ENCODE data around the gene TSTD2. TPM values are rescaled to one million over a fixed set of nuclear protein-coding genes. Genes with fewer than 3 reads are reported as not detected.

The TSTD2 gene
- total RNA-seq (2014; rRNA removed; shearing (Covaris generic); ENCODE audit: low replicate concordance), result 23.8 and 29.2 TPM in 2 replicates

- Histone ChIP-seq H3K4me3 (ENCODE audit: low read length) (peak within 1 kb of the TSS; percentile 96), H3K79me2 (ENCODE audit: low read length) (peaks cover 89% of the 10 kb centered on the region), H4K20me1 (ENCODE audit: insufficient read depth, low read depth, low read length) (peaks cover 19% of the 10 kb centered on the region; the same call in 1 of the 2 replicates), H3K36me3 (ENCODE audit: insufficient read depth, low read length) (peaks cover 6% of the 10 kb centered on the region; the same call in 1 of the 2 replicates), H2AFZ (ENCODE audit: low read length) (peak within 1 kb of the TSS; percentile 87), H3K4me2 (ENCODE audit: low read depth, low read length, poor library complexity, severe bottlenecking) (peak within 1 kb of the TSS; percentile 99), H3K9me2 (replicated peaks; ENCODE audit: insufficient read depth, low read length) (no peaks in the 10 kb centered on the region), H3K9ac (ENCODE audit: low read length) (peak within 1 kb of the TSS; percentile 97), H3K4me1 (ENCODE audit: low read length) (peaks cover 69% of the 10 kb centered on the region), H3K27me3 (ENCODE audit: low read length) (no peaks in the 10 kb centered on the region), H3K9me3 (ENCODE audit: low read length) (no peaks in the 10 kb centered on the region), H3K27ac (ENCODE audit: low read length) (peak within 1 kb of the TSS; percentile 94)
- DNase-seq, result peak; percentile 99
Observed at GRCh38 chr9:97632985-97633858, at the start of gene TSTD2, which contains the start of gene NCBP1. TSTD2 (minus strand) TSS chr9:97633368; CDS start chr9:97627562, 5,806 bp downstream. NCBP1 (plus strand) TSS chr9:97633821; CDS start chr9:97633882, 61 bp downstream.

- H4K20me1 ChIP-seq (ENCODE audit: insufficient read depth, low read depth, low read length), result no peaks in the 10 kb centered on the region
- H3K4me3 ChIP-seq (ENCODE audit: low read length), result no peak overlapping the region
- no peaks in the 10 kb centered on the region for H3K27me3 ChIP-seq (ENCODE audit: low read length)
- no peak overlapping the region for H3K27ac ChIP-seq (ENCODE audit: low read length)
- no peak overlapping the region for H3K9ac ChIP-seq (ENCODE audit: low read length)
- peaks cover 17% of the 10 kb centered on the region for H3K79me2 ChIP-seq (ENCODE audit: low read length)
- no peak overlapping the region for H3K4me2 ChIP-seq (ENCODE audit: low read depth, low read length, poor library complexity, severe bottlenecking)
- H3K9me2 ChIP-seq (replicated peaks; ENCODE audit: insufficient read depth, low read length), result no peaks in the 10 kb centered on the region
- peaks cover 44% of the 10 kb centered on the region for H3K36me3 ChIP-seq (ENCODE audit: insufficient read depth, low read length)
- DNase-seq, result no peak
- H2AFZ ChIP-seq (ENCODE audit: low read length), result no peak overlapping the region
- H3K4me1 ChIP-seq (ENCODE audit: low read length), result peaks cover 6% of the 10 kb centered on the region; the same call in 1 of the 2 replicates
- H3K9me3 ChIP-seq (ENCODE audit: low read length), result no peaks in the 10 kb centered on the region
Observed at GRCh38 chr9:97682242-97682641, 49.1 kb upstream of the TSTD2 start.

DNA sequence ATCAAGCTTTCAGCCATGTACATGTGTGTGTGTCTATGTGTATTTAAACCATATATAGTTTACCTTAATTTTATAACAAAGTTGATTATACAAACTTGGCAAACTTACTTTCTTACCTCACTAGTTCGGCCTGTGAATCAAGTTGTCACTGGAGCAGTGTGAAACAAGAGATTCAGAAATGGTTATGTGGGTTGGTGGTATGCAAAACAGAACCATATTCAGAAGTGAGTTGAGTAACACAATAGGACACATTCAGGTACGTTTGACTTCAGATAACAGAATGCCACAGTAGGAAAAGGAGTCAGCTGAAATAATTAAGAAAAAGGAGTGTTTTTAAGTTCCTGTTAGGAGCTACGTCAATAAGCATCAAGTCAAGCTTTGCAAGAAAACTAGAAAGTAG lies 42.5 kb upstream of the TSTD2 start:
- Histone ChIP-seq H4K20me1 (ENCODE audit: insufficient read depth, low read depth, low read length) (no peaks in the 10 kb centered on the region), H3K4me3 (ENCODE audit: low read length) (no peak overlapping the region), H3K79me2 (ENCODE audit: low read length) (peaks cover 62% of the 10 kb centered on the region), H3K27me3 (ENCODE audit: low read length) (no peaks in the 10 kb centered on the region), H3K36me3 (ENCODE audit: insufficient read depth, low read length) (peaks cover 66% of the 10 kb centered on the region), H3K9me2 (replicated peaks; ENCODE audit: insufficient read depth, low read length) (no peaks in the 10 kb centered on the region), H3K9ac (ENCODE audit: low read length) (no peak overlapping the region), H3K4me1 (ENCODE audit: low read length) (peaks cover 21% of the 10 kb centered on the region), H2AFZ (ENCODE audit: low read length) (no peak overlapping the region), H3K4me2 (ENCODE audit: low read depth, low read length, poor library complexity, severe bottlenecking) (no peak overlapping the region), H3K27ac (ENCODE audit: low read length) (no peak overlapping the region), H3K9me3 (ENCODE audit: low read length) (no peaks in the 10 kb centered on the region)
- no peak for DNase-seq

- H3K4me1 ChIP-seq (ENCODE audit: low read length), result peaks cover 21% of the 10 kb centered on the region
- H2AFZ ChIP-seq (ENCODE audit: low read length), result no peak overlapping the region
- H3K9ac ChIP-seq (ENCODE audit: low read length), result no peak overlapping the region
- no peak overlapping the region for H3K27ac ChIP-seq (ENCODE audit: low read length)
- H3K4me3 ChIP-seq (ENCODE audit: low read length), result no peak overlapping the region
- H3K36me3 ChIP-seq (ENCODE audit: insufficient read depth, low read length), result peaks cover 77% of the 10 kb centered on the region
- no peak overlapping the region for H3K4me2 ChIP-seq (ENCODE audit: low read depth, low read length, poor library complexity, severe bottlenecking)
- no peaks in the 10 kb centered on the region for H3K27me3 ChIP-seq (ENCODE audit: low read length)
- DNase-seq, result no peak
- no peaks in the 10 kb centered on the region for H3K9me2 ChIP-seq (replicated peaks; ENCODE audit: insufficient read depth, low read length)
- H3K79me2 ChIP-seq (ENCODE audit: low read length), result peaks cover 60% of the 10 kb centered on the region
- H4K20me1 ChIP-seq (ENCODE audit: insufficient read depth, low read depth, low read length), result no peaks in the 10 kb centered on the region
- H3K9me3 ChIP-seq (ENCODE audit: low read length), result no peaks in the 10 kb centered on the region
Observed at GRCh38 chr9:97673922-97674321, 40.8 kb upstream of the TSTD2 start.

- Histone ChIP-seq H3K4me1 (ENCODE audit: low read length) (peaks cover 15% of the 10 kb centered on the region), H3K27me3 (ENCODE audit: low read length) (no peaks in the 10 kb centered on the region), H3K4me3 (ENCODE audit: low read length) (no peak overlapping the region), H3K27ac (ENCODE audit: low read length) (no peak overlapping the region), H2AFZ (ENCODE audit: low read length) (no peak overlapping the region), H3K9ac (ENCODE audit: low read length) (no peak overlapping the region), H4K20me1 (ENCODE audit: insufficient read depth, low read depth, low read length) (no peaks in the 10 kb centered on the region), H3K79me2 (ENCODE audit: low read length) (peaks cover 46% of the 10 kb centered on the region), H3K9me2 (replicated peaks; ENCODE audit: insufficient read depth, low read length) (no peaks in the 10 kb centered on the region), H3K4me2 (ENCODE audit: low read depth, low read length, poor library complexity, severe bottlenecking) (no peak overlapping the region), H3K9me3 (ENCODE audit: low read length) (no peaks in the 10 kb centered on the region), H3K36me3 (ENCODE audit: insufficient read depth, low read length) (peaks cover 84% of the 10 kb centered on the region)
- no peak for DNase-seq
Observed at GRCh38 chr9:97672403-97672802, 39.2 kb upstream of the TSTD2 start.

DNA sequence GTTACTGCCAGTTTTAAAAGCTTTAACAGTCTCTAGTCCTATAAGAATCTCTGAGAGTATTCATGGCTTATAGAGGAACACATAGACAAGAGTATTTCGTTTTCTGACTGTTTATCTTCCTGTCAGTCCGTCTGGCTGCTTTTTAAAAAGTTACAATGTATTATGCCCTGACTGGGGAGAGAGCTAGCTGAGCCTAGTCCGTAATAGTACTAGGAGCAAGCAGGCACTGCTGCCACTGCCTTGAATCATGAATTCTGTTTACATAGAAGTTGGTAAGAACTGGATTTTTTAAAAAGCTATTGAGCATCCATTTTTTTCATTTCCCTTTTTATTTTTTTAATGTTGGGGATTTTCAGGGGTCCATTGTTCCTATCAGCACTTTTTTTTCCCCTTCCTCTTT lies 37.4 kb upstream of the TSTD2 start:
- DNase-seq, result no peak
- Histone ChIP-seq H2AFZ (ENCODE audit: low read length) (no peak overlapping the region), H3K27me3 (ENCODE audit: low read length) (no peaks in the 10 kb centered on the region), H3K9me2 (replicated peaks; ENCODE audit: insufficient read depth, low read length) (no peaks in the 10 kb centered on the region), H3K27ac (ENCODE audit: low read length) (no peak overlapping the region), H3K9ac (ENCODE audit: low read length) (no peak overlapping the region), H3K9me3 (ENCODE audit: low read length) (no peaks in the 10 kb centered on the region), H3K4me3 (ENCODE audit: low read length) (no peak overlapping the region), H3K4me1 (ENCODE audit: low read length) (peaks cover 10% of the 10 kb centered on the region), H4K20me1 (ENCODE audit: insufficient read depth, low read depth, low read length) (no peaks in the 10 kb centered on the region), H3K36me3 (ENCODE audit: insufficient read depth, low read length) (peaks cover 91% of the 10 kb centered on the region), H3K4me2 (ENCODE audit: low read depth, low read length, poor library complexity, severe bottlenecking) (no peak overlapping the region), H3K79me2 (ENCODE audit: low read length) (peaks cover 35% of the 10 kb centered on the region)

GRCh38 chr9:97668485-97668884 lies 35.3 kb upstream of the TSTD2 start:
- no peaks in the 10 kb centered on the region for H3K27me3 ChIP-seq (ENCODE audit: low read length)
- peaks cover 89% of the 10 kb centered on the region for H3K36me3 ChIP-seq (ENCODE audit: insufficient read depth, low read length)
- H3K9ac ChIP-seq (ENCODE audit: low read length), result no peak overlapping the region
- no peak overlapping the region for H3K4me2 ChIP-seq (ENCODE audit: low read depth, low read length, poor library complexity, severe bottlenecking)
- no peak overlapping the region for H3K4me3 ChIP-seq (ENCODE audit: low read length)
- no peaks in the 10 kb centered on the region for H3K9me3 ChIP-seq (ENCODE audit: low read length)
- DNase-seq, result no peak
- no peaks in the 10 kb centered on the region for H3K9me2 ChIP-seq (replicated peaks; ENCODE audit: insufficient read depth, low read length)
- H3K79me2 ChIP-seq (ENCODE audit: low read length), result peaks cover 27% of the 10 kb centered on the region; the same call in 1 of the 2 replicates
- H3K27ac ChIP-seq (ENCODE audit: low read length), result no peak overlapping the region
- no peaks in the 10 kb centered on the region for H3K4me1 ChIP-seq (ENCODE audit: low read length)
- H2AFZ ChIP-seq (ENCODE audit: low read length), result no peak overlapping the region
- H4K20me1 ChIP-seq (ENCODE audit: insufficient read depth, low read depth, low read length), result no peaks in the 10 kb centered on the region

- H3K27ac ChIP-seq (ENCODE audit: low read length), result no peak overlapping the region
- H3K79me2 ChIP-seq (ENCODE audit: low read length), result peaks cover 29% of the 10 kb centered on the region; the same call in 1 of the 2 replicates
- H3K9me2 ChIP-seq (replicated peaks; ENCODE audit: insufficient read depth, low read length), result no peaks in the 10 kb centered on the region
- no peak overlapping the region for H3K4me2 ChIP-seq (ENCODE audit: low read depth, low read length, poor library complexity, severe bottlenecking)
- no peak overlapping the region for H3K9ac ChIP-seq (ENCODE audit: low read length)
- no peaks in the 10 kb centered on the region for H3K27me3 ChIP-seq (ENCODE audit: low read length)
- no peak overlapping the region for H2AFZ ChIP-seq (ENCODE audit: low read length)
- no peaks in the 10 kb centered on the region for H4K20me1 ChIP-seq (ENCODE audit: insufficient read depth, low read depth, low read length)
- no peak for DNase-seq
- peaks cover 95% of the 10 kb centered on the region for H3K36me3 ChIP-seq (ENCODE audit: insufficient read depth, low read length)
- no peak overlapping the region for H3K4me3 ChIP-seq (ENCODE audit: low read length)
- H3K9me3 ChIP-seq (ENCODE audit: low read length), result no peaks in the 10 kb centered on the region
- no peaks in the 10 kb centered on the region for H3K4me1 ChIP-seq (ENCODE audit: low read length)
Observed at GRCh38 chr9:97666907-97667686, 33.9 kb upstream of the TSTD2 start.
